ENCODE data around the gene PPIL6.

PPIL6 gene

DNA sequence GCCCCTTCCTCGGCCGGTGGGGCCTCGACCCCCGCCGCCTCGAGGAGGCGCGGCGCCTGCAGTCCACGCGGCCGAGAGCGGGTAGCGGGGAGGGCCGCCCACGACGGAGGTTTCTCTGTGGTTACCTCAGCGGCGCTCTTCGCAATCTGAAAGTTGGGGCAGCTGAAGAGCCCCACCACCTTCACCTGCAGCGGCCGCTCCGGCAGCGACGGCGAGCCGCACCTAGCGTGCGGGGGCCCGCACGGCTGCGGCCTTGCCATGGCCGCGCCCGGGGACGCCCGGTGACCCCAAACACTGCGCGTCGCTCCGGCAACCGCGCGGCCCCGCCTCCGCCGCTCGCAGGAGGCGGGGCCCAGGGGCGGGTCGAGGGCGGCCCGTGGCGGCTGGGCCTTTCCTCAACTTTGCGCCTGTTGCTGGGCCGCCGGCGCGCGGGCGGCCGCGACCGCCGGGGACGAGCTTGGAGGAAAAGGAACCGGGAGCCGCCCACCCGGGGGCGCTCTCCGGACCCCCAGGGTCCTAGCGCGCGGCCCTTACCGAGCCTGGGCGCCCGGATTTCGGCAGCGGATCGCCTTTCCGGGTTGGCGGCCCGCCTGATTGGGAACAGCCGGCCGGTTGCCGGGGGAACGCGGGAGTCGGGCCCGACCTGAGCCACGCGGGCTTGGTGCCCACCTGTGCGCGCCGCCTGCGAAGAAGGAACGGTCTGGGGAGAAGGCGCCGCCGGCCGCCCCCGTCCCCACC is at the start of gene PPIL6, which contains the start of gene SMPD2:
TSS of gene PPIL6 (minus strand) at position 298 of the 738 bp plus-strand sequence. CDS start at position 260, 38 bp downstream.
TSS of gene SMPD2 (plus strand) at position 394 of the 738 bp plus-strand sequence. CDS start 398 bp downstream, outside the sequence.
- no peaks in the 10 kb centered on the region for H3K27me3 ChIP-seq (ENCODE audit: control insufficient read depth, insufficient read depth, low read length)
- peak within 1 kb of the TSS; percentile 16 for H3K9ac ChIP-seq (ENCODE audit: low read length)
- H3K27ac ChIP-seq (ENCODE audit: low read depth, low read length), result peak within 1 kb of the TSS; percentile 53
- H3K4me1 ChIP-seq (ENCODE audit: control insufficient read depth, insufficient read depth, low read length), result peaks cover 3% of the 10 kb centered on the region
- H3K36me3 ChIP-seq (ENCODE audit: control insufficient read depth, insufficient read depth, low read length), result peaks cover 14% of the 10 kb centered on the region
- H3K4me3 ChIP-seq (ENCODE audit: low read length), result peak within 1 kb of the TSS; percentile 78

- Histone ChIP-seq H3K4me1 (ENCODE audit: control insufficient read depth, insufficient read depth, low read length) (no peaks in the 10 kb centered on the region), H3K9ac (ENCODE audit: low read length) (no peak overlapping the region), H3K27me3 (ENCODE audit: control insufficient read depth, insufficient read depth, low read length) (no peaks in the 10 kb centered on the region), H3K27ac (ENCODE audit: low read depth, low read length) (no peak overlapping the region), H3K4me3 (ENCODE audit: low read length) (no peak overlapping the region), H3K36me3 (ENCODE audit: control insufficient read depth, insufficient read depth, low read length) (no peaks in the 10 kb centered on the region)
These were observed 47.6 kb upstream of the PPIL6 start for GRCh38 chr6:109488001-109488400.

- no peak overlapping the region for H3K27ac ChIP-seq (ENCODE audit: low read depth, low read length)
- no peak overlapping the region for H3K9ac ChIP-seq (ENCODE audit: low read length)
- no peaks in the 10 kb centered on the region for H3K27me3 ChIP-seq (ENCODE audit: control insufficient read depth, insufficient read depth, low read length)
- H3K4me1 ChIP-seq (ENCODE audit: control insufficient read depth, insufficient read depth, low read length), result peaks cover 5% of the 10 kb centered on the region
- peaks cover 3% of the 10 kb centered on the region for H3K36me3 ChIP-seq (ENCODE audit: control insufficient read depth, insufficient read depth, low read length)
- H3K4me3 ChIP-seq (ENCODE audit: low read length), result no peak overlapping the region
These were observed 45.6 kb upstream of the PPIL6 start for GRCh38 chr6:109486068-109486467.

GRCh38 chr6:109485266-109485935 is 45.0 kb upstream of the PPIL6 start:
- H3K4me3 ChIP-seq (ENCODE audit: low read length), result no peak overlapping the region
- no peaks in the 10 kb centered on the region for H3K27me3 ChIP-seq (ENCODE audit: control insufficient read depth, insufficient read depth, low read length)
- peaks cover 3% of the 10 kb centered on the region for H3K36me3 ChIP-seq (ENCODE audit: control insufficient read depth, insufficient read depth, low read length)
- peaks cover 5% of the 10 kb centered on the region for H3K4me1 ChIP-seq (ENCODE audit: control insufficient read depth, insufficient read depth, low read length)
- no peak overlapping the region for H3K27ac ChIP-seq (ENCODE audit: low read depth, low read length)
- H3K9ac ChIP-seq (ENCODE audit: low read length), result no peak overlapping the region

DNA sequence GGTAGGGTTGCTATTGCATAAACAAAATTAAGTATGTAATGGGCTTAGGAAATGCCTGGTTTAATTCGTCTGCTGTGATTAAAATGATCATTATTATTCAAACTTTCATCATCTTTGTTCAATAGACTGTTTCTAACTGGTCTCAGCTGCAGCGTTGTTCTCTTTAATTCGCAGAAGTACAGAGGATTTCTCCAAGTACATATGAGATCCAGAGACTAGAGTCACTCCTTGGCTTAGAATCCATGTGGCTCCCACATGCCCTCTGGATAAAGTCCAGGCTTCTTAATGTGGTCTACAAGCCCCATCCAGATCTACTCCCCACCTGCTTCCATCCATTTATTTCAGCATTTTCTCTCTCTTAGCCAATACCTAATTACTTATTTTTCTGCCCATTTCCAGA is 43.7 kb upstream of the PPIL6 start:
- no peak overlapping the region for H3K4me3 ChIP-seq (ENCODE audit: low read length)
- no peak overlapping the region for H3K9ac ChIP-seq (ENCODE audit: low read length)
- H3K27me3 ChIP-seq (ENCODE audit: control insufficient read depth, insufficient read depth, low read length), result no peaks in the 10 kb centered on the region
- peaks cover 5% of the 10 kb centered on the region for H3K4me1 ChIP-seq (ENCODE audit: control insufficient read depth, insufficient read depth, low read length)
- peaks cover 3% of the 10 kb centered on the region for H3K36me3 ChIP-seq (ENCODE audit: control insufficient read depth, insufficient read depth, low read length)
- H3K27ac ChIP-seq (ENCODE audit: low read depth, low read length), result no peak overlapping the region

- H3K27me3 ChIP-seq (ENCODE audit: control insufficient read depth, insufficient read depth, low read length), result no peaks in the 10 kb centered on the region
- H3K9ac ChIP-seq (ENCODE audit: low read length), result no peak overlapping the region
- peaks cover 3% of the 10 kb centered on the region for H3K36me3 ChIP-seq (ENCODE audit: control insufficient read depth, insufficient read depth, low read length)
- H3K4me3 ChIP-seq (ENCODE audit: low read length), result peak overlapping the region; percentile 67
- peak overlapping the region; percentile 48 for H3K27ac ChIP-seq (ENCODE audit: low read depth, low read length)
- peaks cover 5% of the 10 kb centered on the region for H3K4me1 ChIP-seq (ENCODE audit: control insufficient read depth, insufficient read depth, low read length)
These were observed 43.3 kb upstream of the PPIL6 start for GRCh38 chr6:109483735-109484057.

- H3K27ac ChIP-seq (ENCODE audit: low read depth, low read length), result peak within 1 kb of the TSS; percentile 55
- peak within 1 kb of the TSS; percentile 51 for H3K9ac ChIP-seq (ENCODE audit: low read length)
- no peaks in the 10 kb centered on the region for H3K27me3 ChIP-seq (ENCODE audit: control insufficient read depth, insufficient read depth, low read length)
- H3K4me1 ChIP-seq (ENCODE audit: control insufficient read depth, insufficient read depth, low read length), result peaks cover 5% of the 10 kb centered on the region
- peaks cover 3% of the 10 kb centered on the region for H3K36me3 ChIP-seq (ENCODE audit: control insufficient read depth, insufficient read depth, low read length)
- peak within 1 kb of the TSS; percentile 93 for H3K4me3 ChIP-seq (ENCODE audit: low read length)
These were observed 42.7 kb upstream of the PPIL6 start, which contains the start of gene ZBTB24 for GRCh38 chr6:109482905-109483734. TSS of gene ZBTB24 (minus strand) at chr6:109483219. CDS start at chr6:109482026, 1,193 bp downstream.

GRCh38 chr6:109480993-109481480 is 40.6 kb upstream of the PPIL6 start:
- Histone ChIP-seq H3K4me1 (ENCODE audit: control insufficient read depth, insufficient read depth, low read length) (peaks cover 5% of the 10 kb centered on the region), H3K4me3 (ENCODE audit: low read length) (no peak overlapping the region)

GRCh38 chr6:109478841-109479624 is 38.6 kb upstream of the PPIL6 start:
- H3K4me3 ChIP-seq (ENCODE audit: low read length), result no peak overlapping the region
- H3K9ac ChIP-seq (ENCODE audit: low read length), result no peak overlapping the region
- H3K4me1 ChIP-seq (ENCODE audit: control insufficient read depth, insufficient read depth, low read length), result peaks cover 5% of the 10 kb centered on the region

More at GRCh38 chr6:109480993-109481480, 40.6 kb upstream of the PPIL6 start:
- no peaks in the 10 kb centered on the region for H3K27me3 ChIP-seq (ENCODE audit: control insufficient read depth, insufficient read depth, low read length)
- no peak overlapping the region for H3K9ac ChIP-seq (ENCODE audit: low read length)
- H3K27ac ChIP-seq (ENCODE audit: low read depth, low read length), result no peak overlapping the region
- H3K36me3 ChIP-seq (ENCODE audit: control insufficient read depth, insufficient read depth, low read length), result peaks cover 3% of the 10 kb centered on the region

DNA sequence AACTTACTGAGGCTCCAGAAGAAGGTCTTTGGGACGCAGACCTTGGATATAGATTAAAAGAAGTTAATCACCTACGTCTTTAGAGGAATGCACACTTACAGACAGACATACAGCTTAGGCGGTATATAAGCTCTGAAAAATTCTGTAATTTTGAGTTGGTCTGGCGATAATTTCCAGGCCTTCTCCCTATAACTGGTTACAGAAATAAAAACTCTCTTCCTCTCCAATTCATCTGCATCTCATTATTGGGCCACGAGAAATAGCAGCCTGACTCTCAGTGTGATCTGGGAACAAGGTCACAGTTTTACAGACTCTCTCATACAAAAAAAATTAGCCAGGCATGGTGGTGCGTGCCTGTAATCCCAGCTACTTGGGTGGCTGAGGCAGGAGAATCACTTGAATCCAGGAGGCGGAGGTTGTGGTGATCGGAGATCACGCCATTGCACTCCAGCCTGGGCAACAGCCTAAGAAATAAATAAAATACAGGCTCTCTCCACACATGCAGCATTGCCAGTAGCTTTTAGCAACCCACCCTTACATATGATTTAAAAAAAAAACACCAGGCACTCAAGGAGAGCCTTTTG is 37.9 kb upstream of the PPIL6 start:
- Histone ChIP-seq H3K4me1 (ENCODE audit: control insufficient read depth, insufficient read depth, low read length) (peaks cover 5% of the 10 kb centered on the region), H3K36me3 (ENCODE audit: control insufficient read depth, insufficient read depth, low read length) (peaks cover 6% of the 10 kb centered on the region), H3K9ac (ENCODE audit: low read length) (no peak overlapping the region), H3K27me3 (ENCODE audit: control insufficient read depth, insufficient read depth, low read length) (no peaks in the 10 kb centered on the region), H3K4me3 (ENCODE audit: low read length) (no peak overlapping the region), H3K27ac (ENCODE audit: low read depth, low read length) (no peak overlapping the region)

More at GRCh38 chr6:109478841-109479624, 38.6 kb upstream of the PPIL6 start:
- no peak overlapping the region for H3K27ac ChIP-seq (ENCODE audit: low read depth, low read length)
- H3K27me3 ChIP-seq (ENCODE audit: control insufficient read depth, insufficient read depth, low read length), result no peaks in the 10 kb centered on the region
- H3K36me3 ChIP-seq (ENCODE audit: control insufficient read depth, insufficient read depth, low read length), result peaks cover 6% of the 10 kb centered on the region

- Histone ChIP-seq H3K4me3 (ENCODE audit: low read length) (no peak overlapping the region), H3K27ac (ENCODE audit: low read depth, low read length) (no peak overlapping the region), H3K4me1 (ENCODE audit: control insufficient read depth, insufficient read depth, low read length) (peaks cover 5% of the 10 kb centered on the region), H3K9ac (ENCODE audit: low read length) (no peak overlapping the region), H3K36me3 (ENCODE audit: control insufficient read depth, insufficient read depth, low read length) (peaks cover 6% of the 10 kb centered on the region), H3K27me3 (ENCODE audit: control insufficient read depth, insufficient read depth, low read length) (no peaks in the 10 kb centered on the region)
These were observed 37.3 kb upstream of the PPIL6 start for GRCh38 chr6:109477725-109478124.
